Measurements from ENCODE around the gene KLHL29. TPM values are rescaled to one million over a fixed set of nuclear protein-coding genes. Genes with fewer than 3 reads are reported as not detected.

Gene KLHL29
- total RNA-seq, 1 donor from 2014 or later = 12.9 TPM

DNA sequence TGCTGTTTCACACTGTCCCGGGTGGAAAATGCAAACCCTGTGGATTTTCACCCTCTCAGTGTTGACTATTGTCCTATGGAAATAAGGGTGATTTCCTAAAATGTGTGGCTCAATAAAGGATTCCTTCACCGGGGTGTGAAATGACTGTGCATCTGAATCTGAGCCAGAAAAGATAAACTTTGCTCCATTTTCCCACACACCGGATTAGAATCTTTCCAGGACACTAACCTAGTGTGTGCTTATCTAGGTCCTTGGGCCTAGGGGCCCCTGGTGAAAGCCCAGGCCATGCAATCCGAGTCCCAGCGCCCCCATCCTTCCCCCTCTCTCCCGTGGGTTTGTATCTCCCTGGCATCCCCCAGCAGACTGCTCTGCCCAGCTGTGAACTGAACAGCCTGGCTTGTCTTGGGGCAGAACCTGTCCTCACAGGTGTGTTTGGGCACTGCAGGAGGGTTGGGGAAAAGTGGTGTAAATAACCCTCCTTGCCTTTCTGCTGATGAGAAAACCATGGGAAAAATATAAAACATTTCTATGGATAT is 17.3 kb downstream of the KLHL29 start:
- Histone ChIP-seq H3K4me1 (peaks cover 14% of the 10 kb centered on the region), H3K9me3 (no peaks in the 10 kb centered on the region), H3K36me3 (no peaks in the 10 kb centered on the region), H3K27ac (no peak overlapping the region), H3K4me3 (no peak overlapping the region), H3K27me3 (ENCODE audit: low read depth) (no peaks in the 10 kb centered on the region)
- DNase-seq = no peak
- intact Hi-C loops (cut with DNase I) = no loop called here
- no peak for TF ChIP-seq CTCF (IDR thresholded peaks at IDR 0.05)
- no peak for ATAC-seq

GRCh38 chr2:23404426-23404825 is 19.4 kb downstream of the KLHL29 start:
- Histone ChIP-seq H3K4me1 (peaks cover 14% of the 10 kb centered on the region), H3K4me3 (peak overlapping the region; percentile 7), H3K27me3 (ENCODE audit: low read depth) (no peaks in the 10 kb centered on the region), H3K9me3 (no peaks in the 10 kb centered on the region), H3K27ac (peak overlapping the region; percentile 42), H3K36me3 (no peaks in the 10 kb centered on the region)
- ATAC-seq = peak; percentile 87 to 89
- DNase-seq = no peak
- intact Hi-C loops (cut with DNase I) = no loop called here
- TF ChIP-seq CTCF (IDR thresholded peaks at IDR 0.05) = peak; percentile 8

- no peaks in the 10 kb centered on the region for H3K36me3 ChIP-seq
- no peak overlapping the region for H3K4me3 ChIP-seq
- ATAC-seq (no peak), DNase-seq (no peak)
- H3K4me1 ChIP-seq = peaks cover 7% of the 10 kb centered on the region
- no peak for TF ChIP-seq CTCF (IDR thresholded peaks at IDR 0.05)
- H3K27ac ChIP-seq = no peak overlapping the region
- H3K9me3 ChIP-seq = no peaks in the 10 kb centered on the region
- intact Hi-C loops (cut with DNase I) = no loop called here
- H3K27me3 ChIP-seq (ENCODE audit: low read depth) = no peaks in the 10 kb centered on the region
Observed at GRCh38 chr2:23409248-23409647, 24.3 kb downstream of the KLHL29 start.

DNA sequence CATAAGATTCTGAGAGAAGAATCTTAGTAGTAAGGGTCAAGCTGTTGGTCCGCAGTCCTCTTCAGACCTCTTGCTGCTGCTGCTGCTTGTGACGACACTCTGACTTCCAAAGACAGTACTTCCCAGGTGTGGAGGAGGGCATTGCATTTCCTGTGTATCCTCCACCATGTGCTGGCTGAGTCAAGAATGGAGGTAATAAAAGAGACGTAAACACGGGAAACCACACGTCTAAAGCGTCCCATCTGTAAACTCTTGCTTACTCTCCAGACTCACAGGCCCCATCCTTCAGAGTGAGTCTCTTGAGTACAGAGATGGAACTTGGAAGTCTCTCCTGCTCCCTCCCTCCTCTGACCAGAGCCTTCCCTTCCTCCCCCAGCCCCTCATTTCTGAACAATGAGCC is 25.6 kb downstream of the KLHL29 start:
- no peak for DNase-seq

GRCh38 chr2:23411752-23412431 is 26.9 kb downstream of the KLHL29 start:
- no peak overlapping the region for H3K27ac ChIP-seq
- TF ChIP-seq CTCF (IDR thresholded peaks at IDR 0.05) = no peak
- no peak overlapping the region for H3K4me3 ChIP-seq
- no peaks in the 10 kb centered on the region for H3K4me1 ChIP-seq
- ATAC-seq (peak; percentile 57 to 68), DNase-seq (no peak)
- H3K36me3 ChIP-seq = no peaks in the 10 kb centered on the region
- intact Hi-C loops (cut with DNase I) = no loop called here
- H3K27me3 ChIP-seq (ENCODE audit: low read depth) = no peaks in the 10 kb centered on the region
- H3K9me3 ChIP-seq = no peaks in the 10 kb centered on the region

More for the DNA sequence above, 25.6 kb downstream of the KLHL29 start:
- Histone ChIP-seq H3K27ac (no peak overlapping the region), H3K27me3 (ENCODE audit: low read depth) (no peaks in the 10 kb centered on the region), H3K4me1 (no peaks in the 10 kb centered on the region), H3K36me3 (no peaks in the 10 kb centered on the region), H3K4me3 (no peak overlapping the region), H3K9me3 (no peaks in the 10 kb centered on the region)
- intact Hi-C loops (cut with DNase I) = no loop called here
- no peak for ATAC-seq
- no peak for TF ChIP-seq CTCF (IDR thresholded peaks at IDR 0.05)
